ENCODE measurements around the gene C11orf91. TPM values are rescaled to one million over a fixed set of nuclear protein-coding genes. Genes with fewer than 3 reads are reported as not detected.

Gene C11orf91
- total RNA-seq, 1 donor from 2014 or later, result not detected

Other genes starting within 250 kb of the C11orf91 start
- gene CD59, start 35.6 kb upstream of the C11orf91 start, total RNA-seq, result 64.7 TPM
- 39.1 TPM for gene FBXO3, start 73.7 kb upstream of the C11orf91 start, total RNA-seq
- 16.7 TPM for gene LMO2, start 191.2 kb upstream of the C11orf91 start, total RNA-seq